Stimulated activated CD4-positive, alpha-beta T cell treated with anti-CD3 and anti-CD28 coated beads, Interleukin-1b, Interleukin-23, amount 100 ng/mL, for 4 hours (primary cell): ENCODE results near the gene RBM27.
"Not testable (repeated sequence)": the region's sequence is repeated elsewhere in the genome, so short reads cannot be mapped to it uniquely, and the experiment has no call there.

Source experiments
- DNase-seq, 2 donors: peaks; one replicate each; pipeline ENCODE4 v3.0.0-alpha.2; 2020; ENCODE audit warnings: low read depth in 2 of 2

Gene RBM27

GRCh38 chr5:146205499-146206202, 2.2 kb downstream of the RBM27 start:
- no peak for DNase-seq

DNA sequence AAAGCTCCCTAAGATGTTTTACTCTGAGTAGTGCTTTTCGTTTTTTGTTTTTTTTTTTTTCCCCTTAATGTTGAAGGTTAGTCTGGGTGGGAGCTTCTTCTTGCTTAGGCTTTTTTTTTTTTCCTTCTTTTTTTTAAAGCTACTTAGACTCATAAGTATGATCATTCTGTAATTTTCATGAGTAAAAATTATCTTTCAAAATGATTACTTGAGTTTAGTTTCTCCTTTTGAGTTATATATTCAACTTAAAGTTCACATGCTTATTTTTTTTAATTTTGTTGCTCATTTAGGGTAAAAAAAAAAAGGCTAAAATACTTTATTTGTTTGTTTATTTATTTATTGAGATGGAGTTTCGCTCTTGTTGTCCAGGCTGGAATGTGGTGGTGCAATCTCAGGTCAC, 2.9 kb downstream of the RBM27 start:
- no peak for DNase-seq

DNA sequence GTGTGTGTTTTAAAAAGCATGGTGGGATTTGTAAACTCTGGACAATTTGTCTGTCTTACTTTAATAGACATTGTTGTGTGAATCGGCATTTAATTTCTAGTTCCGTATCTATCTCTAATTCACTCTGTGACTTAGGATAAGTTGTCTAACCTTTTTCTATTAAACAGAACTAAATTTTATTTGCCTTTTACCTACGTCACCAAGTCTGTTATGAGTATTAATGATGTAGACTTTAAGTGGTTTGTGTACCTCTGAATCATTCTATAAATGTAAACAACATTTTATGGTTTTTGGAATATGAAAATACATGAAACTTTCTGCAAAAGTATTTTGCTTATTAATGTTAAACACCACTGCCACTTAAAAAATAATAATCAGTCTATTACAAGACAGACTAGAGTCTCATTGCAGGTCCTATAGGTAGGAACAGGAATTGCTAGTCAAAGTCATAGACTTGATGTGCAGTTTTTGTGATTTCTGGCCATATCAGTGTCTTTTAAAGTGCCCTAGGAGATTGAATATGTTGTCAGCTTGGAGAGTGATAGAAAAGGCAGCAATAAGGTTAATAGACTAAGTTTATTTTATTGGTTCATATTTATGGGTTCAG, 5.6 kb downstream of the RBM27 start:
- no peak for DNase-seq

DNA sequence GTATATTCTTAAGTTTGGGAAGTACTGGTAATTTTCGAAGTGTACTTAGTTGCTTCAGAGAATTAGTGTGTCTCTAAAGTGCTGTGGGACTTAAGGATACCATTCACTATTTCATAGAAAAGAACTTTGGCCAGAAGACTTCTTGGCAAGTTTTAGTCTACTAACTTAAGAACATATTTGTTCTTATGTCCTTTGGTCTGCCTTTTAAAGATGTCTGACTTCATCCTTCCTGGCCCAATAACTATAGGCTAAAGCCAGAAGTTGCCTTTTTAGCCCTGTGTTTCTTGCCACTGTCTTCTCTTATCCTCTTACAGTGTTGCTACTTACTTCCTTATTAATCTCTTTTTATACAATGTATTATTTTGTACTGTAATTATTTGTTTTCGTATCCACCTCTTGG, 6.3 kb downstream of the RBM27 start:
- no peak for DNase-seq

- DNase-seq = not testable (repeated sequence)
Observed at GRCh38 chr5:146210810-146211209, 7.4 kb downstream of the RBM27 start.

GRCh38 chr5:146213210-146213826, 9.9 kb downstream of the RBM27 start:
- no peak for DNase-seq

DNA sequence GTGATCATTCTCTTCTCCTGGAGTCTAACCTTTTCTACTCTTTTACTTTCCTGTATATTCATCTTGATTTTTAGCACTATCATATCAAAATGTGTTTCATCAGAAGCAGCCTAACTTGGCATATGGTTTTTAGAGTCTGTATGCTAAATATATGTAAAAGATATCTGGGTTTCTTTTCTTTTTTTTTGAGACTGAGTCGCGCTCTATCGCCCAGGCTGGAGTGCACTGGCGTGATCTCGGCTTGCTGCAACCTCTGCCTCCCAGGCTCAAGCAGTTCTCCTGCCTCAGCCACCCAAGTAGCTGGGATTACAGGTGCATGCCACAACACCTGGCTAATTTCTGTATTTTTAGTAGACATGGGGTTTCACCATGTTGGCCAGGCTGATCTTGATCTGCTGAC, 11.5 kb downstream of the RBM27 start:
- DNase-seq = not testable (repeated sequence)

GRCh38 chr5:146218168-146218567, 14.8 kb downstream of the RBM27 start:
- no peak for DNase-seq

GRCh38 chr5:146219243-146219642, 15.8 kb downstream of the RBM27 start:
- no peak for DNase-seq

DNA sequence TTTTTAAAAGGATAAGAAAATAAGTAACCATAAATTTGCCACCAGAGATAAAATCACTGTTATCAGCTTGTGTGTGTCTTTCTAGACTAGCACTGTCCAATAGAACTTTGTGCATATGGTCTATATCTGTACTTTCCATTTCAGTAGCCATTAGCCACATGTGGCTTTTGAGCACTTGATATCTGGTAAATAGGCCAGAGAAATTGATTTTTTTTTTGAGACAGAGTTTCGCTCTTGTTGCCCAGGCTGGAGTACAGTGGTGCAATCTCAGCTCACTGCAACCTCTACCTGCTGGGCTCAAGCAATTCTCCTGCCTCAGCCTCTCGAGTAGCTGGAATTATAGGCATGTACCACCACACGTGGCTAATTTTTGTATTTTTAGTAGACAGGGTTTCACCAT, 17.8 kb downstream of the RBM27 start:
- no peak for DNase-seq

DNA sequence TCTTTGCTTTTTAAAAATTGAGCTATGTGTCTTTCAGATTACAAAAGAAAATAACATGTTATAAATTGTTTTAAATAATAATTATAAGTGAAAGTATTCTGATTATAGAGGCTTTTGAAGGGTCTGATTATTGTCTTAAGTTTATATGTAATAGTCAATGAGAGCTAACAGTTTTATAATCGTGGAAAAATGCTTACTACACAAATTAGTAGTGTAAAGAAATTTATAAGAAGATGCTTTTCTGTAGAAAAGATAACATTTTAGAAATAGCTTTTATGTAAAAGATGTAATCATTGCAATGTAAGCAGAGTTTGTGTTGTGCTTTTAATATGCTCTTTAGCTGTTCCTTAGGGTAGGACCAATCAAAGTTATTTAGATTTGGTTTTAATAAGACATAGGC, 18.6 kb downstream of the RBM27 start:
- no peak for DNase-seq

GRCh38 chr5:146223179-146223578, 19.8 kb downstream of the RBM27 start:
- DNase-seq = no peak

GRCh38 chr5:146229222-146229621, 25.8 kb downstream of the RBM27 start:
- DNase-seq = no peak

- no peak for DNase-seq
Observed at GRCh38 chr5:146232223-146232622, 28.8 kb downstream of the RBM27 start.

GRCh38 chr5:146233441-146233840, 30.0 kb downstream of the RBM27 start:
- no peak for DNase-seq

DNA sequence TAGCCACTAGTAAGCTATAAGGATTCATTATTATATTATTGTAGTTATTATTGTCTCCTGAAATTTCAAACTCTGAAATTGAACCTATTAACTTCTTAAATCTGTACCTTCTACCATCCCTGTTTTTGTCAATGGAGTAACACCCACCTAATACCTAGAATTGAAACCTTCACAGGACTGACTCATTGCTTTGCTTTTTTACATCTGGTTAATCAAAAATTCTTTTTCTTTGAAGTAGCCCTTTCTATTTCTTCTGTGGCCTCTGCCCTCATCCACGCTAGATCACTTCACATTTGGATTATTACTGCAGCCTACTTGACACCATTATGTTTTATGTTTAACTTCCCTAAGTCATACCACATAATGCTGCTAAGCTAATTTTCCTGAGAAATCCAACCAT, 35.6 kb downstream of the RBM27 start:
- DNase-seq = no peak

- no peak for DNase-seq
Observed at GRCh38 chr5:146240951-146241350, 37.5 kb downstream of the RBM27 start.

- DNase-seq = no peak
Observed at GRCh38 chr5:146243247-146243646, 39.8 kb downstream of the RBM27 start.

DNA sequence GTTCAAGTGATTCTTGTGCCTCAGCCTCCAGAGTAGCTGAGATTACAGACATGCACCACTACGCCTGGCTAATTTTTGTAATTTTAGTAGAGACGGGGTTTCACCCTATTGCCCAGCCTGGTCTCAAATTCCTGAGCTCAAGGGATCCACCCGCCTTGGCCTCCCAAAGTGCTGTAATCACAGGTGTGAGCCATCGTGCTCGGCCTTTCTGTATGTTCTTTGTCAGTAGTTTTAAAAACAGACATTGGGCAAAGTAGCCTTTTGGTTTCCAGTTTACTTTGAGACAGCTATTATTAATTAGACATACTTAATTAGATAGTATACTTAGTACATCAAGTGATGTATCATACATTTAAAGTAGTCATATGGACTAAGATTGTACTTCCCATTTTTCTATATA, 45.2 kb downstream of the RBM27 start:
- DNase-seq = no peak

DNA sequence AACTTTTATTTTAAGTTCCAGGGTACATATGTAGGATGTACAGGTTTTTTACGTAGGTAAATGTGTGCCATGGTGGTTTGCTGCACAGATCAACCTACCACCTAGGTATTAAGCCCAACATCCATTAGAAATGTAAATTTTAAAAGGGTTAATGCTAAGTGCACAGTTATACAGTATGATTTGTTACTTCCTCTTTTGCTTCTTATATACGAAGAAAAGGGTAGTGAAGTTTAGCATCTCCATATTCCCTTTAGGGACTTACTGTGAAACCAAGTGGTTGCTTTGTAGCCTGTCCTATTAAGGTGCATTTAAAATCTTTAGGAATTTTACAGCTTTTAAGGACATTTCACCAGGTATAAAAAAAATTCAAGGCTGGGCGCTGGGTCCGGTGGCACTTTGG, 46.4 kb downstream of the RBM27 start:
- DNase-seq = no peak
